Liver (tissue), 9 donors: Measurements from ENCODE around the gene FBXO31. TPM values are rescaled to one million over a fixed set of nuclear protein-coding genes. Genes with fewer than 3 reads are reported as not detected.

Source experiments
- DNase-seq: peaks from one replicate; pipeline ENCODE4 v3.0.0-alpha.2; 2017; ENCODE audit warnings: low spot score
- H3K27ac ChIP-seq, 2 donors: one replicate each; pipeline ENCODE4 v1.7.0; 2013; ENCODE audit warnings: inconsistent platforms in 2 of 2, low read length in 2 of 2, control low read depth in 1 of 2, low read depth in 1 of 2, mild to moderate bottlenecking in 1 of 2
- H3K27me3 ChIP-seq, 4 donors: one replicate each; pipeline versions ENCODE4 v1.6.1 to v1.7.0; 2013; ENCODE audit warnings: low read length in 3 of 4, inconsistent platforms in 1 of 4, mild to moderate bottlenecking in 1 of 4, moderate library complexity in 1 of 4; ENCODE audit not compliant: control insufficient read depth in 4 of 4, insufficient read depth in 4 of 4
- H3K36me3 ChIP-seq, 4 donors: one replicate each; pipeline versions ENCODE4 v1.6.1 to v1.7.0; 2013; ENCODE audit warnings: low read length in 3 of 4, mild to moderate bottlenecking in 3 of 4, low read depth in 1 of 4, moderate library complexity in 1 of 4; ENCODE audit not compliant: control insufficient read depth in 4 of 4, insufficient read depth in 3 of 4
- H3K4me1 ChIP-seq, 4 donors: one replicate each; pipeline versions ENCODE4 v1.6.1 to v1.7.0; 2013; ENCODE audit warnings: low read length in 3 of 4, mild to moderate bottlenecking in 3 of 4, moderate library complexity in 1 of 4; ENCODE audit not compliant: control insufficient read depth in 4 of 4, insufficient read depth in 4 of 4
- H3K4me3 ChIP-seq, 3 donors: one replicate each; pipeline versions ENCODE4 v1.6.1 to v1.7.0; 2013; ENCODE audit warnings: low read length in 3 of 3, control low read depth in 1 of 3, low read depth in 1 of 3, mild to moderate bottlenecking in 1 of 3
- H3K9ac ChIP-seq, 2 donors: one replicate each; pipeline ENCODE4 v1.7.0; 2013; ENCODE audit warnings: low read length in 2 of 2, mild to moderate bottlenecking in 2 of 2, moderate library complexity in 2 of 2, control low read depth in 1 of 2, low read depth in 1 of 2
- H3K9me3 ChIP-seq, 4 donors: one replicate each; pipeline versions ENCODE4 v1.6.1 to v1.7.0; 2013; ENCODE audit warnings: low read length in 3 of 4; ENCODE audit not compliant: control insufficient read depth in 4 of 4
- ATF3 ChIP-seq: IDR thresholded peaks from 2 replicates; pipeline ENCODE4 v1.6.1; 2016; ENCODE audit warnings: antibody characterized with exemption
- CTCF ChIP-seq: fragments of 150-350 bp; IDR thresholded peaks from 2 replicates; pipeline ENCODE4 v1.5.1; 2017; ENCODE audit warnings: improper control_type of control experiment, low read depth, low read length; ENCODE audit not compliant: missing input control
- EGR1 ChIP-seq, 2 donors: IDR thresholded peaks; 2 replicates each; pipeline ENCODE4 v1.6.1; 2016 to 2018; ENCODE audit warnings: antibody characterized with exemption in 2 of 2, low read depth in 2 of 2
- FOXA1 ChIP-seq: IDR thresholded peaks from 2 replicates; pipeline ENCODE4 v1.6.1; 2016; ENCODE audit warnings: antibody characterized with exemption
- FOXA2 ChIP-seq: IDR thresholded peaks from 2 replicates; pipeline ENCODE4 v1.6.1; 2016; ENCODE audit warnings: antibody characterized with exemption
- GABPA ChIP-seq, 2 donors: IDR thresholded peaks in 1 of 2; conservative IDR thresholded peaks in 1 of 2; 2 replicates each; pipeline ENCODE4 v1.6.1; 2016; ENCODE audit warnings: antibody characterized with exemption in 2 of 2, mild to moderate bottlenecking in 1 of 2, moderate library complexity in 1 of 2
- NR2F2 ChIP-seq: IDR thresholded peaks from 2 replicates; pipeline ENCODE4 v1.6.1; 2016; ENCODE audit warnings: antibody characterized with exemption
- REST ChIP-seq: IDR thresholded peaks from 2 replicates; pipeline ENCODE4 v1.6.1; 2016; ENCODE audit warnings: antibody characterized with exemption, mild to moderate bottlenecking
- SP1 ChIP-seq: IDR thresholded peaks from 2 replicates; pipeline ENCODE4 v1.6.1; 2018; ENCODE audit warnings: antibody characterized with exemption, mild to moderate bottlenecking
- TAF1 ChIP-seq: conservative IDR thresholded peaks from 2 replicates; pipeline ENCODE4 v1.6.1; 2016; ENCODE audit warnings: antibody characterized with exemption, mild to moderate bottlenecking
- ZBTB33 ChIP-seq: IDR thresholded peaks from 2 replicates; pipeline ENCODE4 v1.6.1; 2016; ENCODE audit warnings: antibody characterized with exemption
- WGBS: extraction: QIAGEN DNeasy Blood & Tissue Kit; methylation state at CpG from one replicate; pipeline ENCODE4 v1.1.7; 2013; 5-methylcytosine and 5-hydroxymethylcytosine counted together
- polyA plus RNA-seq, 2 donors: library from polyadenylated mRNA; stranded (reverse) in 1 of 2; unstranded in 1 of 2; fragments of 200-250 nt in 1 of 2; fragments of >200 nt in 1 of 2; fragmentation: Nextera tagmentation in 1 of 2; extraction: Ambion mirVana in 1 of 2; gene quantifications; one replicate each; pipeline versions ENCODE4 v1.2.1 to v1.2.3, GENCODE V29; 2013 to 2015
- total RNA-seq, 2 donors: library from RNA; depleted of rRNA; stranded (reverse); fragments of >200 nt; gene quantifications; one replicate each; pipeline ENCODE4 v1.2.3, GENCODE V29; 2014
- donor health status: healthy.
- donor health status: healthy.
- donor health status: healthy.
- donor health status: healthy.
- donor health status: healthy.

Gene FBXO31
- total and polyA plus RNA-seq, 4 donors: 13.2 to 30.3 (median 18.1) TPM

- peaks cover 0 to 5% (median 0%) of the 10 kb centered on the region in 4 donors for H3K9me3 ChIP-seq
- peaks cover 0 to 6% (median under 1%) of the 10 kb centered on the region in 4 donors for H3K36me3 ChIP-seq
- no peak for TF ChIP-seq GABPA (IDR thresholded peaks at IDR 0.05 in 1 of 2, conservative IDR thresholded peaks at IDR 0.05 in 1 of 2)
- no peak for TF ChIP-seq NR2F2
- no peak for TF ChIP-seq REST
- no peak for TF ChIP-seq EGR1 (IDR thresholded peaks at IDR 0.05; ENCODE audit: low read depth in 2 of 2)
- no peak for DNase-seq
- H3K9ac ChIP-seq: no peak overlapping the region
- no peaks in the 10 kb centered on the region for H3K4me1 ChIP-seq
- H3K4me3 ChIP-seq: no peak overlapping the region
- 87% methylated on average over 20 of the region's 20 CpGs for WGBS
- H3K27ac ChIP-seq: no peak overlapping the region
- no peaks in the 10 kb centered on the region for H3K27me3 ChIP-seq
Measured at GRCh38 chr16:87295661-87296531, 87.7 kb downstream of the FBXO31 start.

- DNase-seq: no peak
- Histone ChIP-seq H3K4me3 (no peak overlapping the region), H3K4me1 (no peaks in the 10 kb centered on the region), H3K27ac (no peak overlapping the region), H3K9me3 (peaks cover 0 to 5% (median 0%) of the 10 kb centered on the region in 4 donors), H3K36me3 (peaks cover 0 to 6% (median under 1%) of the 10 kb centered on the region in 4 donors), H3K27me3 (no peaks in the 10 kb centered on the region), H3K9ac (no peak overlapping the region)
- TF ChIP-seq FOXA2 (no peak), ATF3 (no peak), REST (no peak), EGR1 (IDR thresholded peaks at IDR 0.05; ENCODE audit: low read depth in 2 of 2) (no peak), TAF1 (no peak), CTCF (no peak), GABPA (IDR thresholded peaks at IDR 0.05 in 1 of 2, conservative IDR thresholded peaks at IDR 0.05 in 1 of 2) (no peak), FOXA1 (no peak), NR2F2 (no peak), SP1 (no peak), ZBTB33 (no peak)
- WGBS: 85% methylated on average over 4 of the region's 4 CpGs
Measured at GRCh38 chr16:87295259-87295658, 88.3 kb downstream of the FBXO31 start.
